A549 (cell line): ENCODE measurements around the gene SEC24B.

Experiments used
- CTCF ChIP-seq: fragments of >200 bp; sonication (Bioruptor Twin); formaldehyde crosslinking; IDR thresholded peaks from 3 replicates; pipeline ENCODE4 v1.5.1; 2016
- EP300 ChIP-seq, 2 experiments: fragments of >200 bp; sonication (Bioruptor Twin); formaldehyde crosslinking; IDR thresholded peaks; 2 replicates in 1 of 2; 3 replicates in 1 of 2; pipeline ENCODE4 v1.6.1; 2016 to 2017
- ESRRA ChIP-seq: fragments of 150-350 bp; IDR thresholded peaks from 2 replicates; pipeline ENCODE4 v1.6.1; 2014; ENCODE audit warnings: mild to moderate bottlenecking, low read length, borderline replicate concordance
- MAX ChIP-seq: IDR thresholded peaks from 2 replicates; pipeline ENCODE4 v1.6.1; 2012
- PBX3 ChIP-seq: IDR thresholded peaks from 2 replicates; pipeline ENCODE4 v1.6.1; 2012
- POLR2A ChIP-seq: IDR thresholded peaks from 2 replicates; pipeline ENCODE4 v1.6.1; 2012; ENCODE audit warnings: mild to moderate bottlenecking, low read length
- TP53 ChIP-seq: fragments of 250-450 bp; sonication (Bioruptor Pico); IDR thresholded peaks from 2 replicates; pipeline ENCODE4 v1.5.0; 2021; ENCODE audit warnings: mild to moderate bottlenecking, moderate library complexity

DNA sequence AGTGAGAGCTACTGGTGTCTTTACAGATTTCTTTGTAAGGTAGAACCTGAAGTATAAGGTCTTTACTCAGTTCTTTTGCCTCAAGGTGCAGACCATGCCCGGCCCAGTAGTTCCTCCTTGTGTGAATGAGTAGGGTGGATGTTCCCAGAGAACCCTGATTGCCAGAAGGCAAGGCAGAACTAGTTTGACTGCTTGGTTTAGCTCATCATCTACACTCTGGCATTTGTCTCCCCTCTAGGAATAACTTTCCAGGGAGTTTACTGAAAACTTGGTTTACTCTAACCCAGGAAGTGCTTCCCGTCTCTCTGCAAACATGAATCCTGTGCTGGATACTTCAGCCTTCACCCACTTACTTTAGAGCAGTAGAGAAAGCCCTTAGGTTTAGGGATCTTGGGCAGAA lies 155.5 kb downstream of the SEC24B start:
- no peak for TF ChIP-seq MAX
- no peak for TF ChIP-seq CTCF
- TF ChIP-seq POLR2A: no peak
- no peak for TF ChIP-seq PBX3
- TF ChIP-seq TP53 (CRISPR knock-in tag): no peak
- no peak for TF ChIP-seq EP300 (IDR thresholded peaks at IDR 0.05)
- TF ChIP-seq ESRRA: no peak
